GM21528 (cell line): ENCODE results near the gene OMG.
"Not testable (repeated sequence)": the region's sequence is repeated elsewhere in the genome, so short reads cannot be mapped to it uniquely, and the experiment has no call there.

Experiments used
- ATAC-seq: cut with Tn5 transposase; IDR thresholded peaks from one replicate; pipeline ENCODE4 v1.9.1; 2021; ENCODE audit warnings: mild to moderate bottlenecking, moderate library complexity; ENCODE audit not compliant: unreplicated experiment, low FRiP score

OMG gene

GRCh38 chr17:31309556-31309955, 12.5 kb upstream of the OMG start:
- ATAC-seq = no peak

DNA sequence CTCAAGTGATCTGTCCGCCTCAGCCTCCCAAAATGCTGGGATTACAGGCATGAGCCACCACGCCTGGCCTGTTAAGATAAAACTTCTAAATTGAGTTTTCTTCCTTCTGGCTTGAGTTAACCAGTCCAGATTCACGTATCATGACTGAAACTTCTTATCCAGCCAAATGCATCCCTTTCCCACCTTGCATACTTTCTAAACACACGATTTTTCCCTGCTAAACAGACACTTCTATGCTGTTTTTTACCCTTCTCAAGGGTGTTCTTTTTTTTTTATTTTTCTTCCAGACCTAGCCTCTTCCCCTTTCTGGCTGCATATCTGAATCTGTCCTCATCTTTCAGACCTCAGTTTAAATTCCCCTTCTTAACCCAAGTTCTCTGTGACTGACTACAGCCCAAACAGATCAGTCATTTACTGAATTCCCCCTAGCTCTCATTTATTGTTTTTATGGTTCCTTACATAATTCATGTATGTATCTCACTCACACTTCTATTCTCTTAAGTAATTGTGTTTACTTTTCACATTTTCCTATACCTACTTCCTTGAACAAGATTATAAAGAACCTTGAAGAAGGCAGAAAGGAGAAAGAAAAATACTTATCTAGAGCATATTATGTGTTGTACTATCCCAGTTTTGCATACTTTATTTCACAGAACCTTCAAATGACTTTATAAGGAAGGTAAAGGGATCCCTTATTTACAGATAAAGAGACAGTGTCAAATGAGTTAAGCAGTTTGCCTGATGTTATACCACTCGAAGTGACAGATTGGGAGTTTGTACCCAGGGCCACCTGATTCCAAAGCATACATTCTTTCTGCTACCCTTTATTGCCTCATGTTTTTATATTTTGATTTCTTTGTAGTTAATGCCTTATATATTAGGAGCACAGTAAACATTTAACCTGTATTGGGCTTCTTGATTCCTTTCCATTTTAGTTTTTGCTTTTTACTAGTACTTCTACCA, 11.6 kb upstream of the OMG start:
- no peak for ATAC-seq

DNA sequence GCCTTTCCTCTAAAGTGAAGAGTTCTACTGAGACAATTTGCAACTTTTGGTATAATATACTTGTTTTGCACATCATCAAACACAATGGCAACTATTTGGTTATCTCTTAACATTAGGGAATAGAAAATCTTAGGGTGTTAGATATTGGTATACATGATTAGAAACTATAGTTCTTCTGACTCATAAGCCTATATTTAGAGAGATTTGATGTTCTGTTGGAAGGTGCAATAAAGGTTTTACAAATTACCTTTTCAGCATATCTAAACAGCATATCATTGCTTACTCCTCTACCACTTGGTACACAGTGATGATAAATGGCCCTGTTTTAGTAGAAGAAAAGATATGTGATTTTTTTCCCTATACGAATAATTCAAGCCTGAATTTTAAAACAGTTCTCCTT, 10.6 kb upstream of the OMG start:
- no peak for ATAC-seq

- no peak for ATAC-seq
These were observed 2.6 kb upstream of the OMG start for GRCh38 chr17:31299624-31300023.

- no peak for ATAC-seq
These were observed 897 bp downstream of the OMG start for GRCh38 chr17:31296142-31296541.

GRCh38 chr17:31295489-31295871, 1.6 kb downstream of the OMG start:
- ATAC-seq = no peak

DNA sequence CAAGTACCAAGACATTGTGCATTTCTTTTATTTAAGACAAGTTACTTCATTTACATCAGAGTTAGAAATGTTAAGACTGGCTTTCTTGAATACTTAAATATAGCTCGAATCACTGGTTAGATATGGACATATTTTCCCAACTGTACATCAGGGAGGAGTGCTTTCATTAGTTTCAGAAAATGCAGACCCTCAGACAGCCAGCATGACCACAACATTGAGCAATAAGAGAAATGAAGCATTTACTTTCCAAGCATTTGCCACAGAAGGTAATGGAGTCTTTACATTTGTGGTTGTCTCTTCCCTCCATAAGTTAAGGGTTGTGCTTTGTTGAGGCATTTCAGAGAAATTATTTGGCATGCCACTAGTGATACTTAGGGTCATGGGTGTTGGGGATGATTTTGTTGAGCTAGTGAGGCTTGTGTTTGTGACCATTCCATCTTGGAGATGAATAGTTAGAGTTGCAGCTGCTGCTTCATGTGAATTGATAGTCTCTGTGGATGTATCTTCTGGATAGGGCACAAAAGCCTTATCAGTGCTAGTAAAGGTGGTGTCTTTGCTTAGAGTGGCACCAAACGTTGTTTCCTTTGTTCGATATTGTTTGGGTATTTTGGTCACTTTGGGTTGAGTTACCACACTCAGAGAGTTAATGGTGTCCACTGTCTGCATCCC, 2.1 kb downstream of the OMG start:
- ATAC-seq = no peak

GRCh38 chr17:31294231-31294630, 2.8 kb downstream of the OMG start:
- ATAC-seq = no peak

DNA sequence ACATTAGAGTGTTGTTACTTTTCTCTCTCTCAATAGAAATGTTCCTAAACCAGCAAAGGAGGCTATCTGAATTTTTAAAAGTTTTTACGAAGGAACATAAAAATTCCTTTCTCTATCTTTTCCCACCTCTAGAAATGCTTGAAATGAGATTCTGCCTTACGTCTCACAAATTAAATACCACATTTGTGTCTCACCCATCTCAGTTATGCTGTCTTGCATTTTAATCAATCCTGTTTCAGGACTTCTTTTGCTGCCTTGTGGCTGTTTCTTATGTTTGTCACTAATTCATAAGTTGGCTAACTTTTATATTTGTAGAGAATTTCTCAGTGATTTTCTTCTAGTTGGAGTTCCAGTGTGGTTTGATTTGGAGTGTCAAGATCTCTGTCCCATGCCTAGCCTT, 3.5 kb downstream of the OMG start:
- no peak for ATAC-seq

GRCh38 chr17:31291820-31292219, 5.2 kb downstream of the OMG start:
- no peak for ATAC-seq

DNA sequence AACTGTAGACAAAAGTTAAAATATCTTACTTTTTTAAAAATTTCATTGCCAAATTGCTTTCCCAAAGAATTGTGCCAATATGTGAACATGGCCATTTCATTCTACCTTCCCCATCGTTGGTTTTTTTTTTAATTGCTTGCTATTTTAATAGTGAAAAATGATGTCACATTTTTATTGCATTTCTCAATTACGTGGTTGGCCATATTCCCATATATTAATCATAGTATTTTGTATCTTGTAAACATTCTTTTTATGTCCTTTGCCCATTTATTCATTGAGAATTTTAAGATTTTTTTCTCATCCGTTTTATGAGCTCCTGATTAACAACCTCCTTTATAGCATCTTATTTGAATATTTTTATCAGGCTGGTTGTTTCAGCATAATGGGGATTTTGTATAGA, 7.2 kb downstream of the OMG start:
- no peak for ATAC-seq

DNA sequence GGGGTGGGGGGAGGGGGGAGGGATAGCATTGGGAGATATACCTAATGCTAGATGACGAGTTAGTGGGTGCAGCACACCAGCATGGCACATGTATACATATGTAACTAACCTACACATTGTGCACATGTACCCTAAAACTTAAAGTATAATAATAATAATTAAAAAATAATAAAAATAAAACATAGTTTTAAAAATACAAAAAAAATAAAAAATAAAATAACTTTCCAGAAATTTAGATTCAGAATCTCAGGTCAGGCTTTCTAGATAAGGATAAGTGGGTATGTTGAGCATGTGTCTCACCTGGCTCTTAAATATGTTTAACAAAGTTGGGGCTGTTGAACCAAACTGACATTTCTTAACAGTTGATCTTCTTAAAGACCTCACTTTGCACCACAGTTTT, 9.1 kb downstream of the OMG start:
- not testable (repeated sequence) for ATAC-seq

GRCh38 chr17:31286587-31286986, 10.5 kb downstream of the OMG start:
- ATAC-seq = no peak

DNA sequence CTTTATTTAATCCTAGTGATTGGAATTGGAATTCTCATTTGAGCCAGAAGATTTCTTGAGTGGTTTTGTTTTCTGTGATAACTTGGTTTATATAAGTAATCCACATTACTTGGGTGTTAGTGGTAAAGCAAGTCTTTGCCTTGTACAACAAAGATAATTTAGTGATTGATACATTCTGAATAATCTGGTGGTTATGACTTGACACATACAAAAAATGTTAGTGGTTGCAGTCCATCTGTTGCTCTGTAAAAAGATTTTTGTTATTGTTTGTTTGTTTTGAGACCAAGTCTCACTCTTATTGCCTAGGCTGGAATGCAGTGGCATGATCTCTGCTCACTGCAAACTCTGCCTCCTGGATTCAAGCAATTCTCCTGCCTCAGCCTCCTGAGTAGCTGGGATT, 13.2 kb downstream of the OMG start:
- ATAC-seq = no peak

DNA sequence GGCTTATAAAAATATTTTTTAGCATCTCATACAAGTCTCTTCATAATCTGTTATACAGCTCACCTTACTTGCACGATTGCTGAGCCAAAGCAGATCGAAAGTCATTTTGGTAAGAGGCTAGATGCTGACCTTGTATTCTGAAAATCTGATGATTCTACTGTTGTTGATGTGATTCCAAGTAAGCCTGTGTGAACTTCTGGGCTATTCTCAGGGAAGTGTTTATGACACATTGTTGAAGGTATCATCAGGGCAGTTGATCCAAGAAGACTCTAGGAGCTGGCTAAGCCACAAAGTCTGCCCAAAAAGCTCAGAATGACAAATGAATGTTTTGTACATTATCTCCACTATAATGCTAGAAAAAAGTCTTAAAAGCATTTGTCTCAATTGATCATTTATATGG, 16.0 kb downstream of the OMG start:
- ATAC-seq = no peak

DNA sequence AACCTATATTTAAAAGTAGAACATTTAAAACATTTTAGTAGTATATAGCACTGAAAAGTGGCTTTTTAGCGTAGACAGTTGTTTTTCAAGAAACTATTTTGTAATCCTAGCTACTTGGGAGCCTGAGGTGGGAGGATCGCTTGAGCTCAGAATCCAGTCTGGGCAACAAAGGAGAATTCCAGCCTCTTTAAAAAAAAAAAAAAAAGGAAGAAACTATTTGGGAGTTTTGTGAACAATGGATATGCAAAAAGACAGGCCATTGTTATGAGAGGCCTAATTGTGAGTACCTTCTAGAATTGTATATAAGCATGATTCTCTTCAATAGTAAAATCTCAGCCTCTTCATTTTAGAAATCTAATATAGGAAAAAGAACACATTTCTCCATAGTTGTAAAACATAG, 17.6 kb downstream of the OMG start:
- no peak for ATAC-seq

- no peak for ATAC-seq
These were observed 21.9 kb downstream of the OMG start for GRCh38 chr17:31275116-31275515.

- no peak for ATAC-seq
These were observed 22.8 kb downstream of the OMG start for GRCh38 chr17:31274252-31274651.

GRCh38 chr17:31273516-31273915, 23.5 kb downstream of the OMG start:
- no peak for ATAC-seq

DNA sequence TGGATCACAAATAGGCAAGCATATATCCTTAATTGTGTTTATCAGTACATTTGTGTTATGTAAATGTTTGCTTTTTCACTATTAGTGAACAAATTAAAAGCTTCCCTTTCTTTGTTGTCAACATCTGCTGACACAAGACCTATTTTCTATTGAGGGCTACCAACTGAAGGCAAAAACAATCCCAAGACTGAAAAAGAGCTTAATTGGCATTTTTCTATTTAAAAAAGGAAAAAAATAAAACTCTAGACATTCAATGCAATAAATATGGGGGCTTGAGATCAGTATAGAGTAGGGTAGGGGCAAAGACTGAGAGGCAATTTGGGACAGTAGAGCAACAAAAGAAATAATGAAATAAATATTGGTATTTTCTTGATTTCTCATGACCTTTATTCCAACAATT, 24.2 kb downstream of the OMG start:
- ATAC-seq = no peak

DNA sequence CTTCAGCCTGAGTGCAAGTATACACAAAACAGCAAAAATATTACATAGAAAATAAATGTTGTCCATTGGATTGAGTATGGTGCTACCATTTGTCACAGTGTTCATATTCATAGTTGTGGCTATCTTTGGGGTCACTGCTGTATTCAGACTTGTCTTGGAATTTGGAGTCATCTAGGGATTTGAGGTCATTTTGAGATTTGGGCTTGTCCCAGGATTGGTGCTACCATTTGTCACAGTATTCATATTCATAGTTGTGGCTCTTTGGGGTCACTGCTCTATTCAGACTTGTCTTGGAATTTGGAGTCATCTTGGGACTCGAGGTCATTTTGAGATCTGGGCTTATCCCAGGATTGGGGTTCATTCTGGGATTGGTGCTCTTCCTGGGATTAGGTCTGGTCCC, 24.8 kb downstream of the OMG start:
- no peak for ATAC-seq

DNA sequence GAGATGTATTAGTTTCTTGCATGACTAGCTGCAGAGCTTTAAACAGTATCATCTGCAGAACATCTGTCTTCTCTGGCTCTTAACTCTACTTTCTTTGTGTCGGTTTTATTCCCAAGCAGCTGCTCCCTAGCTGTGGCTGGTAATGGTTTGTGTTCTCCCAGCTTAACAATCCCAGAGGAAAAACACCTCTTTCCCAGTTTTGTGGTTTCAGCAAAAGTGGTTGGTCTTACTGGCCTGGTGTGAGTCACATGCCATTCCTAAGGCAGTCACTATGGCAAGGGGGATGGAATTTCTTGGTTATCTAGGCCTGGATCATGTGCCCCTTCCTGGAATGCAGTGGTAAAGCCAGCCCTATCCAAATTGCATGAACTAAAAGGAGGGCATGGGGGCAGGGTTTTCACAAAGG, 27.5 kb downstream of the OMG start:
- no peak for ATAC-seq
